ENCODE measurements around the gene G2E3. TPM values are rescaled to one million over a fixed set of nuclear protein-coding genes. Genes with fewer than 3 reads are reported as not detected.

The G2E3 gene
- total and polyA plus RNA-seq, 2 of the 13 experiments (the other 11 are each of a cell fraction or from before 2014, with no cell fraction given) = 22.8 to 63.0 TPM

GRCh38 chr14:30558675-30559555, at the start of gene G2E3 (continued):
- TF ChIP-seq ZHX2 (IDR thresholded peaks at IDR 0.05; ENCODE audit: low read depth) (peak; percentile 80; the same call in 1 of the 2 replicates), ZHX2 (CRISPR knock-in tag; IDR thresholded peaks at IDR 0.05; ENCODE audit: borderline replicate concordance) (peak; percentile 94), ZKSCAN5 (CRISPR knock-in tag; IDR thresholded peaks at IDR 0.05) (peak; percentile 83), ZNF256 (CRISPR knock-in tag; conservative IDR thresholded peaks at IDR 0.05) (peak; percentile 98), AKAP8 (CRISPR knock-in tag; IDR thresholded peaks at IDR 0.05) (no peak; the same call in 1 of the 2 replicates), NFIB (CRISPR knock-in tag; IDR thresholded peaks at IDR 0.05; ENCODE audit: borderline replicate concordance) (no peak), TCF12 (IDR thresholded peaks at IDR 0.05) (no peak), TCF12 (CRISPR knock-in tag; IDR thresholded peaks at IDR 0.05) (peak; percentile 78; the same call in 1 of the 2 replicates), KDM5B (CRISPR knock-in tag; IDR thresholded peaks at IDR 0.05; ENCODE audit: borderline replicate concordance) (peak; percentile 98; the same call in 1 of the 2 replicates), GATAD1 (CRISPR knock-in tag; IDR thresholded peaks at IDR 0.05) (peak; percentile 94), ZFP1 (CRISPR knock-in tag; IDR thresholded peaks at IDR 0.05) (peak; percentile 73), ZFP82 (CRISPR knock-in tag; IDR thresholded peaks at IDR 0.05; ENCODE audit: borderline replicate concordance) (peak; percentile 100), ZNF44 (CRISPR knock-in tag; IDR thresholded peaks at IDR 0.05) (peak; percentile 97)
- TF ChIP-seq, protein P1, sequence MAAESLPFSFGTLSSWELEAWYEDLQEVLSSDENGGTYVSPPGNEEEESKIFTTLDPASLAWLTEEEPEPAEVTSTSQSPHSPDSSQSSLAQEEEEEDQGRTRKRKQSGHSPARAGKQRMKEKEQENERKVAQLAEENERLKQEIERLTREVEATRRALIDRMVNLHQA (CRISPR knock-in tag; IDR thresholded peaks at IDR 0.05) = no peak
- TF ChIP-seq, protein P2, sequence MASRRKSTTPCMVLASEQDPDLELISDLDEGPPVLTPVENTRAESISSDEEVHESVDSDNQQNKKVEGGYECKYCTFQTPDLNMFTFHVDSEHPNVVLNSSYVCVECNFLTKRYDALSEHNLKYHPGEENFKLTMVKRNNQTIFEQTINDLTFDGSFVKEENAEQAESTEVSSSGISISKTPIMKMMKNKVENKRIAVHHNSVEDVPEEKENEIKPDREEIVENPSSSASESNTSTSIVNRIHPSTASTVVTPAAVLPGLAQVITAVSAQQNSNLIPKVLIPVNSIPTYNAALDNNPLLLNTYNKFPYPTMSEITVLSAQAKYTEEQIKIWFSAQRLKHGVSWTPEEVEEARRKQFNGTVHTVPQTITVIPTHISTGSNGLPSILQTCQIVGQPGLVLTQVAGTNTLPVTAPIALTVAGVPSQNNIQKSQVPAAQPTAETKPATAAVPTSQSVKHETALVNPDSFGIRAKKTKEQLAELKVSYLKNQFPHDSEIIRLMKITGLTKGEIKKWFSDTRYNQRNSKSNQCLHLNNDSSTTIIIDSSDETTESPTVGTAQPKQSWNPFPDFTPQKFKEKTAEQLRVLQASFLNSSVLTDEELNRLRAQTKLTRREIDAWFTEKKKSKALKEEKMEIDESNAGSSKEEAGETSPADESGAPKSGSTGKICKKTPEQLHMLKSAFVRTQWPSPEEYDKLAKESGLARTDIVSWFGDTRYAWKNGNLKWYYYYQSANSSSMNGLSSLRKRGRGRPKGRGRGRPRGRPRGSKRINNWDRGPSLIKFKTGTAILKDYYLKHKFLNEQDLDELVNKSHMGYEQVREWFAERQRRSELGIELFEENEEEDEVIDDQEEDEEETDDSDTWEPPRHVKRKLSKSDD (CRISPR knock-in tag; IDR thresholded peaks at IDR 0.05; ENCODE audit: low read depth) = peak; percentile 46; the same call in 1 of the 2 replicates
- TF ChIP-seq, protein P3, sequence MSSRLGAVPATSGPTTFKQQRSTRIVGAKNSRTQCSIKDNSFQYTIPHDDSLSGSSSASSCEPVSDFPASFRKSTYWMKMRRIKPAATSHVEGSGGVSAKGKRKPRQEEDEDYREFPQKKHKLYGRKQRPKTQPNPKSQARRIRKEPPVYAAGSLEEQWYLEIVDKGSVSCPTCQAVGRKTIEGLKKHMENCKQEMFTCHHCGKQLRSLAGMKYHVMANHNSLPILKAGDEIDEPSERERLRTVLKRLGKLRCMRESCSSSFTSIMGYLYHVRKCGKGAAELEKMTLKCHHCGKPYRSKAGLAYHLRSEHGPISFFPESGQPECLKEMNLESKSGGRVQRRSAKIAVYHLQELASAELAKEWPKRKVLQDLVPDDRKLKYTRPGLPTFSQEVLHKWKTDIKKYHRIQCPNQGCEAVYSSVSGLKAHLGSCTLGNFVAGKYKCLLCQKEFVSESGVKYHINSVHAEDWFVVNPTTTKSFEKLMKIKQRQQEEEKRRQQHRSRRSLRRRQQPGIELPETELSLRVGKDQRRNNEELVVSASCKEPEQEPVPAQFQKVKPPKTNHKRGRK (CRISPR knock-in tag; IDR thresholded peaks at IDR 0.05) = peak; percentile 91; the same call in 1 of the 2 replicates
- TF ChIP-seq, protein P4, sequence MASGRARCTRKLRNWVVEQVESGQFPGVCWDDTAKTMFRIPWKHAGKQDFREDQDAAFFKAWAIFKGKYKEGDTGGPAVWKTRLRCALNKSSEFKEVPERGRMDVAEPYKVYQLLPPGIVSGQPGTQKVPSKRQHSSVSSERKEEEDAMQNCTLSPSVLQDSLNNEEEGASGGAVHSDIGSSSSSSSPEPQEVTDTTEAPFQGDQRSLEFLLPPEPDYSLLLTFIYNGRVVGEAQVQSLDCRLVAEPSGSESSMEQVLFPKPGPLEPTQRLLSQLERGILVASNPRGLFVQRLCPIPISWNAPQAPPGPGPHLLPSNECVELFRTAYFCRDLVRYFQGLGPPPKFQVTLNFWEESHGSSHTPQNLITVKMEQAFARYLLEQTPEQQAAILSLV (CRISPR knock-in tag; IDR thresholded peaks at IDR 0.05; ENCODE audit: borderline replicate concordance) = peak; percentile 99
